Stimulated activated CD4-positive, alpha-beta T cell treated with anti-CD3 and anti-CD28 coated beads, Interleukin-1b, Interleukin-23, amount 100 ng/mL, for 24 hours (primary cell): ENCODE measurements around the gene PPDPF.
"Not testable (repeated sequence)": the region's sequence is repeated elsewhere in the genome, so short reads cannot be mapped to it uniquely, and the experiment has no call there.

Source experiments
- DNase-seq, 4 experiments: peaks; one replicate each; pipeline ENCODE4 v3.0.0-alpha.2; 2020; ENCODE audit warnings: low read depth in 4 of 4, low spot score in 1 of 4

Gene PPDPF

DNA sequence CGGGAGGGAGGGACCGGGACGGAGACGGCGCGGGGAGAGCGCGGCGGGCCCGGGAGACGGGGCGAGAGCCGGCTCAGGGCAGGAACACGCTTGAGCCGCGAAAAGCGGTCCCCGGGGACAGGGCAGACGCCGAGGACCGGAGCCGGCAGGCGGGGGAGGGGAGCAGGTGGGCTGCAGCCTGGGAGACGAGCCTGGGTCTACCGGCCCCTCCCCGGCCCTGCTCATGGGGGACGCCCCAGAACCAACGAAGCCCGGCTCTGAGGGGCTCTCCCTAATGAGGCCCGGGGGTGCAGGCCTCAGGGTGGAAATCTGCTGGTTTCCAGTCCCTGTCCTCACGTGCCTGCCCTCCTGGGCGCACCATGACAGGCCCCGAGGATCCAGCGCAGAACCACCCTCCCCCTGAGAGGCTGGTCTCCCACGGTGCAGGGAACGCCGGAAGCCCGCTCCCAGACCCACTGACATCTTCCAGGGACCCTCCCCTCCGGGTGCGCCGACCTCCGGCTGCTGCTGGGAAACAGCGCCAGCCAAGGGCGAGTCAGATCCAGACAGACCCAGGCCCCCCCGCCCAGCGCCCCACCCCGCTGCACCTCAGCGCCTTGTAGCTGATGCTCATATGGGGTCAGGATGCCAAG lies 21.1 kb upstream of the PPDPF start:
- DNase-seq, result no peak

DNA sequence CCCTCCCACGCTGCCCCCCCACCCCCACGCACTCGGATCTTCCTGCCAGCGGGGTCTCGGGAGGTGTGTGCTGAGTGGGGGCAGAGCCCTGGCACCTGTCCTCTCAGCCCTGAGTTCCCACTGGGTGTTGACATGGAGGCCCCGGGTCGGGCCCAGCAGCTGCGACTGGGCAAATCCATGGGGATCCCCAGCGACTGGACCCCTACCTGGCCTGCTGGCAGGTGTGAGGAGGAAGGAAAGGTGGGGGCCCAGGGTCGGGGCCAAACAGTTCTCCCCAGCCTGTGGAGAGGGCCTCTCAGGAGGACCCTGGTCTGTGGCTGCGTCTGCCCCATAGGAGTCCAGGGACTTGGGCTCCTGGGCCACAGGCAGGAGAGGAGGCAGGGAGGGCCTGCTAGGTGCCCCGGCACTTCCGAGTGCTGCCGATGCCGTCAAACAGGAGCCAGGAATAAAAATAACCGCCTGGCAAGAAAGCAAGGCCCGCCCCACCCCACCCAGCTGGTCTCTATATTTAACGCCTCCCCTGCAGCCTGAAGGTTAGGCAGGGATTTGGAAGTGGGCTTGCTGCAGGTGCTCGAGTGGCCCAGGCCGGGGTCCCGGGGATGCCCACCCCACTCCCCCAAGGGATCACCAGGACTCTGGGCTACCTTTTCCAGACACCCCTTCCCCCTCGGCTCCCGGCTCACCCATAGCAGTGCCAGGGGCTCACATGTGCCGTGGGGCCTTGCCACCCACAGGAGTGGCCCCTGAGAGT lies 20.2 kb upstream of the PPDPF start:
- DNase-seq, result no peak

DNA sequence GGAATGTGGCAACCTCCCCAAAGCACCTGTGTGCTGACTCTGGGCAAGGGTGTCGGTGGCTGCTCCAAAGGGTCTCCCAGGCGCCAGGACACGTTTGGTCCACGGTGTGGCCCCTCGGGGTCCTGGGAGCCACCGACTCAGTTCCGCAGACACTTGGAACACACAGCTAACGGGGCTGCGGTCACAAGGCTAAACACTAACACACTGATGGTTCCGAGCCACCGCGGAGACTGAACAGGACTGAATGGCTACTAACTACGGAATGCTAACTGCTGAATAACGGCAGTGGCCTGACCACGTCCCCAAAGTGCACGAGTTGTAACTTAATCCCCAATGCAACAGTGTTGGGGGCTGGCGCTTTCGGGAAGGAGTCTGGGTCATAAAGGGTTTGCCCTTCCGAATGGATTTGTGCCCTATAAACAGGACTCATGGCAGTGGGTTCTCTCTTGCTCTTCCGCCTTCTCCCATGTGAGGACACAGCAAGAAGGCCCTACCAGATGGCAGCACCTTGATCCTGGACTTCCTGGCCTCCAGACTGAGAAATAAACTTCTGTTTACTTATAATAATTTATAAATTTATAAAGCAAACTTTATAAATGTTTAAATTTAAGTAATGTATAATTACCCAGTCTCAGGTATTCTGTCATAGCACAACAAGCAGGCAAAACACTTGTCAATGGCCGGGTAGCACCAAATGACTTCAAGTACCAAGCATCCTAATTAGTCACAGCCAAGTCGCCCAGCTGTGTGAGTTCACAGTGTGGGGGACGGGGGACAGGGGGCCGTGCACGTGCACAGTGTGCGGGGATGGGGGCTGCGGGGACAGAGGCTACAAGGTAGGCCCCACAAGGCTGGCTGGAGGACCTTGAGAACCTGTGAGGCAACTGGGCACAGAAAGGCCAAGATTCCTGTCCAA lies 19.4 kb upstream of the PPDPF start:
- no peak for DNase-seq

GRCh38 chr20:63501818-63502670 lies 18.5 kb upstream of the PPDPF start:
- DNase-seq, result no peak

GRCh38 chr20:63502671-63503172 lies 17.8 kb upstream of the PPDPF start:
- no peak for DNase-seq

DNA sequence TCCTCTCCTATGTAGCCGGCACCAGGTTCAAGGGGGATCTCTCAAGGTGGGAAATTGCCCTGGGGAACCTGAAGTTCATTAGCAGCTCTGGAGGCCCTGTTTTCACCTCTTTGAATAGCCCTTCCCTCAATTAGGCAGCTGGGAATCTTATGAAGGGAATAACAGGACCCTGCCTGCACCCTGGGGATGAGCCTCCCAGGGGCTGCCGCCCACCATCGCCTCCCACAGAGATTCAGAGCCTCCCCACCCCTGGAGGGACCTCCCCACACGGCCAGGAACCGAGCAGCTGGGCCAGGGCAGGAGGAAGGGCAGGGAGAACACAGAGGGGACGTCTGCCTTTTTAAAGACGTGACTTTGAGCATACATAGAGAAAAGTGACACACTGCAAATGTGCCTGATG lies 17.0 kb upstream of the PPDPF start:
- no peak for DNase-seq

DNA sequence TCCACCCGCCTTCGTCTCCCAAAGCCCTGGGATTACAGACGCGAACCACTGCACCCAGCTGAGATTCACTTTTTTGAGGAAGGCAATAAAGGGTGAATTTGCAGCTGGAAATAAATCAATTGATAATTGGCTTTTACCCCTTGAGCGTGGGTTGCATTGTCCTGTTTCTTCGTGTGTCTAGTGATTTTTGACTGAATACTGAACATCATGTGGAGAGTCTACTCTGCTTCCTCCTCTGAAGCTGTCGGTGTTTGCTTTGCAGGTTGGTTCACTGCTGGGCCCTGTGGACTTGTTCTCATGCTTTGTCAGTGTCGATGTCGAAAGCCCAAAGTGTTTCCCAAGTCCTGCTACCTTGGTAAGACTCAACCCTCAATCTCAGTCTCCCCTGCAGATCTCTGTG lies 15.9 kb upstream of the PPDPF start:
- DNase-seq, result no peak

GRCh38 chr20:63505281-63505680 lies 15.3 kb upstream of the PPDPF start:
- DNase-seq, result no peak

GRCh38 chr20:63505723-63506122 lies 14.8 kb upstream of the PPDPF start:
- no peak for DNase-seq

- DNase-seq, result no peak
Measured at GRCh38 chr20:63507083-63507743, 13.4 kb upstream of the PPDPF start.

DNA sequence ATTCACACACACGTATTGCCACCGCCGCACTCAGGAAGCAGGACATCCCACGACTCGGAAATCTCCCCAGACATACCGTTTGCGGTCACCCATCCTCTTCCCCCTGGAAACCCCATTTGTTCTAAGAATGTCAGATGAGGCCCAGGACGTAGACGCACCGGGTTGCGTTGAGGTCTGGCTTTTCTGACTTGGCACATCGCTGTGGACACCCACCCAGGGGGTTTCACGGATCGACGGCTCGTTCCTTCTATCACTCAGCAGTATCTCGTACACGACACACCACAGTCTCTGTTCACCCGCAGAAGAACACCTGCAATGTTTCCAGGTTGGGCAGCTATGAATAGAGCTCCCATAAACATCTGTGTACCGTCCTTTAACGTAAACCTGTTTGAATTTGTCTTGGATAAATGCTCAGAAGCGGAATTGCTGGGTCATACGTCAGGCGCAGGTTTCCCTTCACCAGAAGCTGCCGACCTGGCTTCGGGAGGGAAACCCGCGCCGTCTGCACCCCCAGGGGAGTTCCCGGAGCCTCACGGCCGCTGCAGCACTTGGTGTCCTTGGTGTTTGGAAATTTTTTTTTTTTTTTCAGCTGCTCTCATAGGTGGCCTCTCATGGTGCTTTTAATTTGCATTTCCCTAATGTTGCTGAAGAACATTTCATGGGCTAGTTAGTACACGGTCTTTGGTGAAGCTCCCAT lies 12.3 kb upstream of the PPDPF start:
- DNase-seq, result no peak

DNA sequence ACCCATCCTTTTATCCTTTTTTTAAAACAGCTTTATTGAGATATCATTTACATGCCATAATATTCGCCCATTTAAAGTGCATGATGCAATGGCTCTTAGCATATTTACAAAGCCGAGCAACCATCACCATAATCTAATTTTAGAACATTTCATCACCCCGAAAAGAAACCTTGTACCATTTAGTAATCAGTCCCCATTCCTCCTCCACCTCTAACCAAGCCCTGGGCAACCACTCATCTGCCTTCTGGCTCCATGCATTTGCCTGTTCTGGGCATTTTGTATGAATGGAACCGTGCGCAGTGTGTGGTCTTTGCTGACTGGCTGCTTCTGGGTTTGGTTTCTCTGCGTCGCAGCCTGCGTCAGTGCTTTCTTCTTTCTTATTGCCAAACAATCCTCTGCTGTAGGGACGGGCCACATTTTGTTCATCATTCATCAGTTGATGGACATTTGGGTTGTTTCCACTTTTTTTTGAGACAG lies 11.4 kb upstream of the PPDPF start:
- DNase-seq, result no peak

- DNase-seq, result no peak
Measured at GRCh38 chr20:63513207-63513606, 7.4 kb upstream of the PPDPF start.

DNA sequence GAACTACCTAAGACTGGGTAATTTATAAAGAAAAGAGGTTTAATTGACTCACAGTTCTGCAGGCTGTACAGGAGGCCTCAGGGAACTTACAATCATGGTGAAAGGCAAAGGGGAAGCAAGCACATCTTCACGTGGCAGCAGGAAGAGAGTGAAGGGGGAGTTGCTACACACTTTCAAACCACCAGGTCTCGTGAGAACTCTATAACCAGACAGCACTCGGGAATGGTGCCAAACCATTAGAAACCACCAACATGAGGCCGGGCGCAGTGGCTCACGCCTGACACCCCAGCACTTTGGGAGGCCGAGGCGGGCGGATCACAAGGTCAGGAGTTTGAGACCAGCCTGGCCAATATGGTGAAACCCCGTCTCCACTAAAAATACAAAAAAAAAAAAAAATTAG lies 6.0 kb upstream of the PPDPF start:
- not testable (repeated sequence) for DNase-seq

GRCh38 chr20:63517376-63518309 lies 2.9 kb upstream of the PPDPF start:
- DNase-seq, result no peak

GRCh38 chr20:63518351-63518861 lies 2.2 kb upstream of the PPDPF start:
- DNase-seq, result no peak

GRCh38 chr20:63518946-63519667 lies 1.5 kb upstream of the PPDPF start:
- DNase-seq, result no peak
